Measurements from ENCODE around the gene ATP5ME.
"Not testable (repeated sequence)": the region's sequence is repeated elsewhere in the genome, so short reads cannot be mapped to it uniquely, and the experiment has no call there.

Gene ATP5ME

DNA sequence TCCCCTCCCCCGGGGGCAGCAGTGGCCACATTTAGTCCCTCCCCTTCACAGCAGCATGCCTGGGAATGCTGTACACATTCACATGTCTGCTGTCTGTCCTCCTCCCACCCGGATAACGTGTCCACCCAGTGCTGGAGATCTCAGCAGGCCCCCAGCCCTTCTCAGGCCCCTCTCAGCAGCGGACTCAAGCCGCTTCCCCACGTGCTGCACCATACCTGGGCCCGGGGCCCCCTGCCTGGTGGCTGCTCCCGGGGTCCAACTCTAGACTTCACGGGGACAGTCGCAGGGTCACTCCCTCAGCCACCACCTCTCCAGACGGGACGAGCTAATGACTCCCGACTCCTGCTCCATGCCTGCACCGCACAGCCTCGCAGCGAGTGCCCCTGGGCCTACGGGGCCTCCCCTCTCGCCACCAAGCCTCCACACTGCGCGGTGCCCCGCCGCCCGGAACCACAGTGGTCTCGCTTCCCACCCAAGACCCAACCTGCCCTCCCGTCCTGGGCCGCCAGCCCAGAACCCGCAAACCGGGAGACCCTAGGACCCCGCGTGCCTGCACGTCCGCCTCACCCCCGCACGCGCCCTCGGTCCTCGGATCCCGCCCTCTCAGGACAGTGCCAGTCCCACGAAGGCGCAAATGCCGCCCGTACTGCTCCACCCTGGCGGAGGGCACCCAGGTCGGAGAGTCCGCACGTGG lies 30.3 kb upstream of the ATP5ME start:
- H3K27me3 ChIP-seq (ENCODE audit: insufficient read depth, insufficient read length): peaks cover 7% of the 10 kb centered on the region

GRCh38 chr4:703336-704197 lies 29.5 kb upstream of the ATP5ME start:
- H3K4me1 ChIP-seq (ENCODE audit: insufficient read depth, insufficient read length): peaks cover 16% of the 10 kb centered on the region
- H3K36me3 ChIP-seq (ENCODE audit: insufficient read depth, insufficient read length, low read length): peaks cover 7% of the 10 kb centered on the region
- H3K9ac ChIP-seq (ENCODE audit: insufficient read length, low read depth): no peak overlapping the region
- H3K9me3 ChIP-seq (ENCODE audit: insufficient read depth, low read length): no peaks in the 10 kb centered on the region
- no peak for TF ChIP-seq YY1 (IDR thresholded peaks at IDR 0.05; ENCODE audit: insufficient read depth, insufficient read length)
- TF ChIP-seq ZNF274 (IDR thresholded peaks at IDR 0.05; ENCODE audit: low read depth, low read length): no peak
- no peak for TF ChIP-seq SUZ12 (IDR thresholded peaks at IDR 0.05; ENCODE audit: extremely low read depth, insufficient read depth, insufficient read length)
- peaks cover 7% of the 10 kb centered on the region for H3K27me3 ChIP-seq (ENCODE audit: insufficient read depth, insufficient read length)
- no peak overlapping the region for H3K4me3 ChIP-seq (ENCODE audit: insufficient read length, low read depth)
- DNase-seq (ENCODE audit: low read depth, low spot score): no peak

More for the DNA sequence above, 30.3 kb upstream of the ATP5ME start:
- Histone ChIP-seq H3K4me3 (ENCODE audit: insufficient read length, low read depth) (no peak overlapping the region), H3K9me3 (ENCODE audit: insufficient read depth, low read length) (no peaks in the 10 kb centered on the region), H3K4me1 (ENCODE audit: insufficient read depth, insufficient read length) (peaks cover 16% of the 10 kb centered on the region), H3K9ac (ENCODE audit: insufficient read length, low read depth) (no peak overlapping the region), H3K36me3 (ENCODE audit: insufficient read depth, insufficient read length, low read length) (peaks cover 14% of the 10 kb centered on the region)
- no peak for DNase-seq (ENCODE audit: low read depth, low spot score)
- TF ChIP-seq SUZ12 (IDR thresholded peaks at IDR 0.05; ENCODE audit: extremely low read depth, insufficient read depth, insufficient read length): no peak
- no peak for TF ChIP-seq YY1 (IDR thresholded peaks at IDR 0.05; ENCODE audit: insufficient read depth, insufficient read length)
- TF ChIP-seq ZNF274 (IDR thresholded peaks at IDR 0.05; ENCODE audit: low read depth, low read length): no peak

- Histone ChIP-seq H3K36me3 (ENCODE audit: insufficient read depth, insufficient read length, low read length) (no peaks in the 10 kb centered on the region), H3K4me3 (ENCODE audit: insufficient read length, low read depth) (no peak overlapping the region), H3K9ac (ENCODE audit: insufficient read length, low read depth) (no peak overlapping the region), H3K27me3 (ENCODE audit: insufficient read depth, insufficient read length) (peaks cover 7% of the 10 kb centered on the region), H3K4me1 (ENCODE audit: insufficient read depth, insufficient read length) (peaks cover 15% of the 10 kb centered on the region), H3K9me3 (ENCODE audit: insufficient read depth, low read length) (no peaks in the 10 kb centered on the region)
- DNase-seq (ENCODE audit: low read depth, low spot score): no peak
- TF ChIP-seq ZNF274 (IDR thresholded peaks at IDR 0.05; ENCODE audit: low read depth, low read length) (no peak), SUZ12 (IDR thresholded peaks at IDR 0.05; ENCODE audit: extremely low read depth, insufficient read depth, insufficient read length) (no peak), YY1 (IDR thresholded peaks at IDR 0.05; ENCODE audit: insufficient read depth, insufficient read length) (no peak)
These were observed 28.6 kb upstream of the ATP5ME start for GRCh38 chr4:702618-703048.

GRCh38 chr4:700587-701264 lies 26.6 kb upstream of the ATP5ME start:
- TF ChIP-seq ZNF274 (IDR thresholded peaks at IDR 0.05; ENCODE audit: low read depth, low read length) (no peak), YY1 (IDR thresholded peaks at IDR 0.05; ENCODE audit: insufficient read depth, insufficient read length) (no peak), SUZ12 (IDR thresholded peaks at IDR 0.05; ENCODE audit: extremely low read depth, insufficient read depth, insufficient read length) (no peak)
- Histone ChIP-seq H3K36me3 (ENCODE audit: insufficient read depth, insufficient read length, low read length) (no peaks in the 10 kb centered on the region), H3K9me3 (ENCODE audit: insufficient read depth, low read length) (no peaks in the 10 kb centered on the region), H3K4me3 (ENCODE audit: insufficient read length, low read depth) (no peak overlapping the region), H3K27me3 (ENCODE audit: insufficient read depth, insufficient read length) (peaks cover 7% of the 10 kb centered on the region), H3K9ac (ENCODE audit: insufficient read length, low read depth) (no peak overlapping the region), H3K4me1 (ENCODE audit: insufficient read depth, insufficient read length) (peaks cover 10% of the 10 kb centered on the region)
- DNase-seq (ENCODE audit: low read depth, low spot score): no peak

- H3K9ac ChIP-seq (ENCODE audit: insufficient read length, low read depth): no peak overlapping the region
These were observed 25.9 kb upstream of the ATP5ME start for GRCh38 chr4:699816-700580.

GRCh38 chr4:694341-694940 lies 20.4 kb upstream of the ATP5ME start:
- not testable (repeated sequence) for DNase-seq (ENCODE audit: low read depth, low spot score); H3K9ac ChIP-seq (ENCODE audit: insufficient read length, low read depth); H3K4me3 ChIP-seq (ENCODE audit: insufficient read length, low read depth); H3K36me3 ChIP-seq (ENCODE audit: insufficient read depth, insufficient read length, low read length); H3K27me3 ChIP-seq (ENCODE audit: insufficient read depth, insufficient read length)
- Histone ChIP-seq H3K9me3 (ENCODE audit: insufficient read depth, low read length) (peaks cover 11% of the 10 kb centered on the region; the same call in 1 of the 2 replicates), H3K4me1 (ENCODE audit: insufficient read depth, insufficient read length) (peaks cover 15% of the 10 kb centered on the region)

More at GRCh38 chr4:699816-700580, 25.9 kb upstream of the ATP5ME start:
- H3K27me3 ChIP-seq (ENCODE audit: insufficient read depth, insufficient read length): peaks cover 4% of the 10 kb centered on the region
- H3K9me3 ChIP-seq (ENCODE audit: insufficient read depth, low read length): peaks cover 3% of the 10 kb centered on the region; the same call in 1 of the 2 replicates
- no peak for TF ChIP-seq YY1 (IDR thresholded peaks at IDR 0.05; ENCODE audit: insufficient read depth, insufficient read length)
- TF ChIP-seq SUZ12 (IDR thresholded peaks at IDR 0.05; ENCODE audit: extremely low read depth, insufficient read depth, insufficient read length): no peak
- no peak for DNase-seq (ENCODE audit: low read depth, low spot score)
- no peaks in the 10 kb centered on the region for H3K36me3 ChIP-seq (ENCODE audit: insufficient read depth, insufficient read length, low read length)
- peaks cover 10% of the 10 kb centered on the region for H3K4me1 ChIP-seq (ENCODE audit: insufficient read depth, insufficient read length)
- H3K4me3 ChIP-seq (ENCODE audit: insufficient read length, low read depth): no peak overlapping the region
